K562 (cell line): ENCODE measurements around the gene GET4. TPM values are rescaled to one million over a fixed set of nuclear protein-coding genes. Genes with fewer than 3 reads are reported as not detected.

Experiments
- ATAC-seq: fragments of 200-7000 bp; cut with Tn5 transposase; 3 replicates; pipeline ENCODE4 v1.9.1; 2020; ENCODE audit warnings: moderate library complexity
- BruUV-seq: library from RNA; stranded (reverse); fragments of 400-500 nt; replicated peaks from 2 replicates; lab custom pipeline; 2021; lab: Mats Ljungman, UMichigan
- CTCF ChIA-PET: fragments of 300-600 bp; formaldehyde crosslinking; extraction: SDS; loops from one replicate; lab custom pipeline; 2021; ENCODE audit warnings: low intra/inter-chr PET ratio; lab: Yijun Ruan, JAX
- POLR2A ChIA-PET: fragments of 300-600, 350-650 bp; sonication (Branson Sonifier 250); formaldehyde crosslinking; extraction: SDS; loops from one replicate; lab custom pipeline; 2021; ENCODE audit warnings: antibody characterized with exemption, inconsistent platforms; lab: Yijun Ruan, JAX
- DNase-seq, 4 experiments: peaks; one replicate each; pipeline versions ENCODE4 v3.0.0 to v3.0.0-alpha.2; 2011 to 2018; ENCODE audit warnings: low spot score in 3 of 4, mixed read lengths in 3 of 4; ENCODE audit errors: extremely low read depth in 1 of 4
- FAIRE-seq: peaks from 2 replicates; lab custom pipeline; 2011; peaks lifted over from hg19 to GRCh38; lab: Jason Lieb, UNC
- H2AFZ ChIP-seq: 2 replicates; pipeline ENCODE4 v1.6.0; 2011; ENCODE audit warnings: low read depth, low read length, control low read depth, inconsistent platforms
- H3K27ac ChIP-seq: fragments of 200-600 bp; 3 replicates; pipeline ENCODE4 v1.8.0; 2011; ENCODE audit warnings: low read depth, mild to moderate bottlenecking, control low read depth, inconsistent platforms, low read length, moderate library complexity, mixed read lengths; ENCODE audit errors: extremely low read depth
- H3K27me3 ChIP-seq, 2 experiments: fragments of 300-600 bp in 1 of 2; 2 replicates in 1 of 2; 3 replicates in 1 of 2; pipeline versions ENCODE4 v1.6.0 to v1.8.0; 2011; ENCODE audit warnings: inconsistent platforms in 2 of 2, low read length in 2 of 2, mild to moderate bottlenecking in 1 of 2, mixed read lengths in 1 of 2, moderate library complexity in 1 of 2; ENCODE audit not compliant: control insufficient read depth in 2 of 2, insufficient read depth in 2 of 2
- H3K36me3 ChIP-seq: fragments of 300-600 bp; 3 replicates; pipeline ENCODE4 v1.8.0; 2011; ENCODE audit warnings: mild to moderate bottlenecking, low read length, inconsistent platforms; ENCODE audit not compliant: control insufficient read depth, insufficient read depth
- H3K4me1 ChIP-seq, 2 experiments: fragments of 200-600 bp in 1 of 2; replicated peaks in 1 of 2; 2 replicates in 1 of 2; 3 replicates in 1 of 2; pipeline versions ENCODE4 v1.5.1 to v1.8.0; 2011; ENCODE audit warnings: inconsistent platforms in 2 of 2, low read length in 2 of 2, mild to moderate bottlenecking in 1 of 2, mixed read lengths in 1 of 2, moderate library complexity in 1 of 2; ENCODE audit not compliant: control insufficient read depth in 2 of 2, insufficient read depth in 2 of 2
- H3K4me2 ChIP-seq: 2 replicates; pipeline ENCODE4 v1.6.1; 2011; ENCODE audit warnings: low read length, control low read depth, inconsistent platforms, mixed read lengths; ENCODE audit not compliant: insufficient read depth
- H3K4me3 ChIP-seq: fragments of 200-600 bp; sonication (generic), shearing (Covaris generic); 2 replicates; pipeline ENCODE4 v1.5.1; 2016; ENCODE audit warnings: control low read depth, inconsistent platforms
- H3K79me2 ChIP-seq: fragments of 200-600 bp; 3 replicates; pipeline ENCODE4 v1.8.0; 2011; ENCODE audit warnings: low read length, inconsistent platforms; ENCODE audit not compliant: control insufficient read depth, insufficient read depth
- H3K9ac ChIP-seq, 2 experiments: 2 replicates each; pipeline versions ENCODE4 v1.6.0 to v1.6.1; 2011; ENCODE audit warnings: low read depth in 2 of 2, low read length in 2 of 2, control low read depth in 1 of 2, inconsistent platforms in 1 of 2, mild to moderate bottlenecking in 1 of 2, mixed read lengths in 1 of 2; ENCODE audit not compliant: insufficient read depth in 1 of 2
- H3K9me1 ChIP-seq: one replicate; pipeline ENCODE4 v1.6.0; 2011; ENCODE audit warnings: inconsistent platforms, mild to moderate bottlenecking, low read length, moderate library complexity; ENCODE audit not compliant: control insufficient read depth, insufficient read depth
- H3K9me3 ChIP-seq: replicated peaks from 2 replicates; pipeline ENCODE4 v1.5.1; 2011; ENCODE audit warnings: low read depth, low read length, inconsistent platforms; ENCODE audit not compliant: control insufficient read depth, insufficient read depth
- H4K20me1 ChIP-seq: replicated peaks from 2 replicates; pipeline ENCODE4 v1.6.1; 2011; ENCODE audit warnings: low read length, inconsistent platforms, mixed read lengths; ENCODE audit not compliant: control insufficient read depth, insufficient read depth
- CHCHD3 ChIP-seq: fragments of 250-450 bp; sonication (Bioruptor Pico); IDR thresholded peaks from 2 replicates; pipeline ENCODE4 v2.1.2; 2022; ENCODE audit warnings: mild to moderate bottlenecking
- POLR2H ChIP-seq: IDR thresholded peaks from 2 replicates; pipeline ENCODE4 v1.6.1; 2016; ENCODE audit warnings: missing genetic modification characterization, low read depth, mild to moderate bottlenecking, control low read depth, missing compliant biosample characterization, moderate library complexity
- ZNF518B ChIP-seq: fragments of 250-450 bp; sonication (Bioruptor Pico); IDR thresholded peaks from 2 replicates; pipeline ENCODE4 v1.5.0; 2021; ENCODE audit warnings: mild to moderate bottlenecking, moderate library complexity
- WGBS: fragments of 100-300 bp; shearing (Covaris generic); methylation state at CpG from one replicate; pipeline ENCODE4 v1.1.6; 2016; ENCODE audit warnings: low coverage, mixed read lengths; ENCODE audit not compliant: insufficient coverage; ENCODE audit errors: missing lambda C conversion rate; 5-methylcytosine and 5-hydroxymethylcytosine counted together
- in situ Hi-C: fragments of 300-500 bp; cut with MboI; formaldehyde crosslinking; loops from 4 replicates; pipeline ENCODE4 v1.15.0; 2018; ENCODE audit warnings: inconsistent platforms, mixed read lengths
- intact Hi-C: fragments of 100-400 bp; cut with micrococcal nuclease; formaldehyde crosslinking; loops from 2 replicates; pipeline ENCODE4 v1.14.2; 2022
- polyA plus RNA-seq, 8 experiments: library from polyadenylated mRNA; depleted of rRNA in 4 of 8; stranded (reverse) in 5 of 8; unstranded in 3 of 8; fragments of >200 nt; fragmentation: Nextera tagmentation in 2 of 8; fragmentation: Illumina TruSeq in 1 of 8; extraction: Ambion mirVana in 2 of 8; extraction: Trizol in 1 of 8; gene quantifications; 2 replicates each; pipeline versions ENCODE4 v1.2.1 to v1.2.3, GENCODE V29; 2011 to 2014; ENCODE audit warnings: inconsistent platforms in 1 of 8, missing spikeins in 1 of 8
- total RNA-seq, 7 experiments: library from RNA; depleted of rRNA in 6 of 7; stranded (reverse); fragments of >200 nt in 6 of 7; fragmentation: Illumina TruSeq in 2 of 7; extraction: Trizol in 2 of 7; gene quantifications; 2 replicates each; pipeline versions ENCODE4 v1.2.1 to v1.2.3, GENCODE V29; 2011 to 2021; ENCODE audit warnings: low replicate concordance in 1 of 7

The GET4 gene
- total and polyA plus RNA-seq, 9 of the 15 experiments (the other 6 are each of a cell fraction or from before 2014, with no cell fraction given), result 0.99 to 122 (median 40.4) TPM

- ChIA-PET POLR2A (interaction anchor here (0.6 to 1.2 kb wide), 5 partner anchors 8 to 71 kb away, joined by 3 to 4 read pairs (median 3); no protein-coding TSS in a partner anchor), CTCF (no interaction called here)
- TF ChIP-seq ZNF518B (CRISPR knock-in tag) (no peak), CHCHD3 (CRISPR knock-in tag) (no peak), POLR2H (tag) (no peak)
- BruUV-seq, result no TSS peak
- Histone ChIP-seq H3K9me3 (no peaks in the 10 kb centered on the region), H4K20me1 (peaks cover 47% of the 10 kb centered on the region), H3K79me2 (peaks cover 100% of the 10 kb centered on the region), H3K27me3 (no peaks in the 10 kb centered on the region; a peak in 1 of 5 replicates), H3K4me1 (peaks cover 6 to 60% of the 10 kb centered on the region in 2 experiments; a peak in 4 of 5 replicates), H3K4me2 (no peak overlapping the region), H2AFZ (no peak overlapping the region), H3K9me1 (peaks cover 3% of the 10 kb centered on the region), H3K9ac (peak overlapping the region in 1 of 2 experiments; percentile 85; a peak in 2 of 4 replicates), H3K27ac (no peak overlapping the region), H3K36me3 (peaks cover 74% of the 10 kb centered on the region; the same call in 2 of the 3 replicates), H3K4me3 (no peak overlapping the region)
- DNase-seq (no peak), FAIRE-seq (no peak), ATAC-seq (no peak)
- intact Hi-C loops (no loop called here), in situ Hi-C loops (no loop called here)
- 90% methylated on average over 25 of the region's 50 CpGs for WGBS
Measured at GRCh38 chr7:883055-884021, 7.0 kb downstream of the GET4 start.
